NT2/D1 (cell line): Measurements from ENCODE around the gene CSF3R.
A peak's percentile ranks its signal among the peaks of the same experiment; 100 is the strongest.

Source experiments
- DNase-seq: peaks from one replicate; pipeline ENCODE4 v3.0.0-alpha.2; 2011; ENCODE audit warnings: low read depth, low spot score
- H3K27me3 ChIP-seq: 2 replicates; pipeline ENCODE4 v1.6.0; 2011; ENCODE audit warnings: mild to moderate bottlenecking; ENCODE audit not compliant: insufficient read length, insufficient read depth
- H3K36me3 ChIP-seq: 2 replicates; pipeline ENCODE4 v1.6.1; 2011; ENCODE audit warnings: mild to moderate bottlenecking, low read length, mixed read lengths; ENCODE audit not compliant: insufficient read depth, insufficient read length
- H3K4me1 ChIP-seq: 2 replicates; pipeline ENCODE4 v1.5.1; 2011; ENCODE audit not compliant: insufficient read depth, insufficient read length
- H3K4me3 ChIP-seq: 2 replicates; pipeline ENCODE4 v1.5.1; 2011; ENCODE audit warnings: low read depth; ENCODE audit not compliant: insufficient read length
- H3K9ac ChIP-seq: 2 replicates; pipeline ENCODE4 v1.6.0; 2011; ENCODE audit warnings: low read depth; ENCODE audit not compliant: insufficient read length
- H3K9me3 ChIP-seq: 2 replicates; pipeline ENCODE4 v1.5.1; 2011; ENCODE audit warnings: mild to moderate bottlenecking, low read length; ENCODE audit not compliant: insufficient read depth
- SUZ12 ChIP-seq: IDR thresholded peaks from 2 replicates; pipeline ENCODE4 v1.6.1; 2011; ENCODE audit not compliant: insufficient read length, insufficient read depth; ENCODE audit errors: extremely low read depth
- YY1 ChIP-seq: IDR thresholded peaks from 2 replicates; pipeline ENCODE4 v1.6.1; 2011; ENCODE audit not compliant: insufficient read length, insufficient read depth
- ZNF274 ChIP-seq: IDR thresholded peaks from 2 replicates; pipeline ENCODE4 v1.6.1; 2011; ENCODE audit warnings: mild to moderate bottlenecking, low read depth, low read length

Gene CSF3R

DNA sequence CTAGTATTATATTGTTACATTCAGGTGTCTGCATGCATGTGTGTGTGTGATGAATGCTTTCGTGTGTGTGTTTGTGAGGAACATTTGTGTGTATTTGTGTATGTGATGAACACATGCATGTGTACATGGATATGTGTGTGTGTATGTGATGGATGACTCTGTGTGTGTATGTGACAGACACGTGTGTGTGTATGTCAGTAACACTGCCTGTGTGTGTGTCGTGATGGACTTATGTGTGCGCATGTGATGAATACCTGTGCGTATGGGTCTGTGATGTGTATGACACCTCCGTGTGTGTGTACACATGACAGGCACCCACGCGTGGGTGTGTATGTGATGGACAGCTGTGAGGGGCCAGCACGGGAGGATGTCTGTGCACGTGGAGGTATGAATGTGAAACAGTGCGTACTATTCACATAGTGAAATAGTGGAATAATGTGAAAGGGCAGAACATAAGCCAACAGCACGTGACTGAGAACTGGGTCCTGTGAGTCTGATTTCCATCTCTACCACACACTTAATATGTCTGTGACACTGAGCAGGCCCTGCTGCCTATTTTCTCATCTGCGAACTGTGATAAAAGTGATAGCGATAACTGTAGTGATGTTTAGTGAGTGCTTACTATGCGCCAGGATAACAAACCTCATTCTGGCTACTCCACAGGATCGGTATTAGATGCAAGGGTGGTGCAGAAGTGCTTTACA, 41.8 kb upstream of the CSF3R start:
- Histone ChIP-seq H3K9ac (no peak overlapping the region), H3K4me1 (peaks cover 15% of the 10 kb centered on the region), H3K4me3 (no peak overlapping the region), H3K36me3 (no peaks in the 10 kb centered on the region), H3K27me3 (peaks cover 9% of the 10 kb centered on the region), H3K9me3 (no peaks in the 10 kb centered on the region)
- no peak for TF ChIP-seq SUZ12
- TF ChIP-seq YY1, result no peak
- TF ChIP-seq ZNF274, result no peak
- no peak for DNase-seq

DNA sequence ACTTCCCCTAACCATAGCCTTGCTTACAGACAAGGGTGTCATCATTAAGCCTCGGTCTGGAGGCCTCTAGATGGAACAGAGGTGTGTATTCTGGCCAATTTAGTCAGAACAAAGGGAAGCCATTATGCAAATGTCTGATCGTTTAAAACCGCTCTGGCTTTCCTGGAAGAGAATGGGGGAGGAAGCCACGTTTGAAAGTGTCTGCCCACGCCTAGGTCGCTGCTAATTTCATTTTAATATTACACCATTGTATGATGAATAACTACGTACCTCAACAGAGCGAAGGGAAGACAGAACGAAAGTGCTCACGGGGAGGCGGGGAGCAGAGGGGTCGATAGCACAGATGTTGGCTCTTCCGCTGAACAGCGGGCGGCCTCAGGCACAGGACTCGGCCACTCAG, 41.1 kb upstream of the CSF3R start:
- no peaks in the 10 kb centered on the region for H3K9me3 ChIP-seq
- no peak overlapping the region for H3K9ac ChIP-seq
- peak; percentile 73 for DNase-seq
- H3K4me3 ChIP-seq, result no peak overlapping the region
- H3K4me1 ChIP-seq, result peaks cover 13% of the 10 kb centered on the region
- peaks cover 9% of the 10 kb centered on the region for H3K27me3 ChIP-seq
- H3K36me3 ChIP-seq, result no peaks in the 10 kb centered on the region
- no peak for TF ChIP-seq YY1
- no peak for TF ChIP-seq ZNF274
- TF ChIP-seq SUZ12, result no peak

DNA sequence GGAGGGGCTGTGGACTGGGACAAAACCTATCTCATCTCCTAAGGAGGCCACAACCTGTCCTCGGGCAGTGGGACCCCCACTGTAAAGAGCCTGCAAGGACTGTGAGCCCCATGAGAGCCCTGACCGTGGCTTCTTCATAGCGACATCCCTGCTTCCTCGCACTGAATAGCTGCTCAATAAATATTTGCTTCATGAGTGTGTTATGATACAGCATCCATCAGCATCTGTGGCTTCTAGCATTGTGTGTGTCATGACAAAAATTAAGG, 40.5 kb upstream of the CSF3R start:
- Histone ChIP-seq H3K4me1 (peaks cover 13% of the 10 kb centered on the region), H3K9me3 (no peaks in the 10 kb centered on the region), H3K9ac (no peak overlapping the region), H3K4me3 (no peak overlapping the region), H3K36me3 (no peaks in the 10 kb centered on the region), H3K27me3 (peaks cover 9% of the 10 kb centered on the region)
- DNase-seq, result no peak
- TF ChIP-seq YY1, result no peak
- no peak for TF ChIP-seq SUZ12
- no peak for TF ChIP-seq ZNF274

DNA sequence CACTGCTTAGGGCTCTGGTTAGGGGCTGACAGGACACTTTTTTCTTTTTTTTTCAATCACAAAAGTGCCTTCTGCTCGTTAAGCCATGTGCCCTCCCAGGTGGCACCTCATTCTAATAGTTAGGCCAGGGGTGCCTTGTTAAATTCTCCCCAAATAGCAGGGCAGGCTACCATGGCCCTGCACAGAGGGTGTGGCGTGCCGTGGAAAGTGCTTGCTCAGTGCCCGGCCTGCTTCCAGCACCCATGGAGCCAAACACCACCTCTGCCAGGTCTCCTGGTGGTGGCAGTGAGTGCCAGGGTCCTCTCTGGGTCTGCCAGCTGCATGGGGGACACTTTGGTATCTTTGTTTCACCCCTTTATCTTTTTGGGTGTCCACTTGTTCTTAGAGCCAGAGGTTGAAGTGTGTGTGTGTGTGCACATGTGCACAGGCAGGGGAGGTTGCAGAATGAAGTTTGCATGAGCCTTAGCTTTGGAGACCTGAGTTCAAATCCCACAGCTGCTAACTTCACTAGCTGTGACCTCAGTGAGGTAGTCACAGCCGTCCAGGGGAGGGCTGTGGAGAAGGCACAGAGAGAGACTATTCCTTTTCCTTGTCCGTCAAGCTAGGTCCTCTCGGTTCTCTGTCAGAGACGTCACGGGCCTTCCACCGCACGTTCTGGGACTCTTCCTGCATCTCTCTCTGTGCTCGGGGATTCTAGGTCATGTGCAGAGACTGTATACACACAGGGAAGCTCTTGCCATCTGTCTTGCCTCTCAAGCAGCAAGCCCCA, 39.9 kb upstream of the CSF3R start:
- no peak for DNase-seq
- Histone ChIP-seq H3K36me3 (no peaks in the 10 kb centered on the region), H3K9ac (peak overlapping the region; percentile 12), H3K27me3 (peaks cover 9% of the 10 kb centered on the region), H3K4me3 (no peak overlapping the region), H3K9me3 (no peaks in the 10 kb centered on the region), H3K4me1 (peaks cover 12% of the 10 kb centered on the region)
- no peak for TF ChIP-seq ZNF274
- TF ChIP-seq YY1, result no peak
- no peak for TF ChIP-seq SUZ12

DNA sequence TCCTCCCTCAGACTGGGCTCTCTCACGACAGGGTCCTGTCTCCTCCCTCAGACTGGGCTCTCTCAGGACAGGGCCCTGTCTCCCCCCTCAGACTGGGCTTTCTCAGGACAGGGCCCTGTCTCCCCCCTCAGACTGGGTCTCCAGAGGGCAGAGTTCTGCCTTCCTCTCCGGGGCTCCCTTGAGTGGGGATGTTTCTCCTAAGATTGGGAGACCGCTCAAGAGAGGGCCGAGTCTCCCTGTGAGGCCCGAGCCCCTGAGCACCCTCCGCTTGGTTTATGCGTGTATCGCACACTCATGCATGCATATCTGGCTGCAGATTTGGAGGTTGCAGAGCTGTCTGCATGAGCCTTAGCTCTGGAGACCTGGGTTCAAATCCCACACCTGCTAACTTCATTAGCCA, 39.3 kb upstream of the CSF3R start:
- Histone ChIP-seq H3K4me3 (no peak overlapping the region), H3K4me1 (peaks cover 13% of the 10 kb centered on the region), H3K36me3 (no peaks in the 10 kb centered on the region), H3K9me3 (no peaks in the 10 kb centered on the region), H3K9ac (no peak overlapping the region), H3K27me3 (peaks cover 9% of the 10 kb centered on the region)
- no peak for DNase-seq
- TF ChIP-seq YY1 (no peak), ZNF274 (no peak)

DNA sequence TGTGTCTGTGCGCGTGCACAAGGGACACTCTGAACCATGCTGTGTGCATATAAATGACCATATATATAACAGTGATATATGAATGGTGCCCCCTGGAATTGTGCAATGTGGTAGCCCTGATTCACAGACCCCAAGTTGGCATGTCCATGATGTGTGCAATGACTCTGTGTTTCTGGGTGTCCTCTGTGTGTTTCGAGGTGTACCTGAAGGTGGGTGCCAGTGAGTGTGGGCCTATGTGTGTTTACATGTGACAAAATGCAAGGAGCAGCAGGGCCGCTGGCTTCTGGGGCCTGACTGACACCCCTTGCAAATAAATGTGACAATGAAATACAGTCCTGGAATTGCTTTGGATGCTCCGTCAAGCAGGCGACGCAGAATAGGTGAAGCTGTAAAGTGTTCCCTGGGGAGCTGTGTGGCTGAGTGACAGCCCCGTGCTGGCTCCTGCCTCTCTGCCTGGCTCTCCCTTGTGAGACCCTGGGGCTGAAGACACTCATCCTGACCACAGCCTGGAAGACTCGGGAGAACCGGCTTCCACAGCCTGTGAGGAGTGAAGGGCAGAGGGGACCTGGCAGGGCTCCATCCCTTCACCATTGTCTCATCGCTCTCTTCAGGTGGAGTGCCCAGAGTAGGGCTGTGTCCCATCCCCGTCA, 38.2 kb upstream of the CSF3R start:
- Histone ChIP-seq H3K9me3 (no peaks in the 10 kb centered on the region), H3K36me3 (no peaks in the 10 kb centered on the region), H3K4me1 (peaks cover 20% of the 10 kb centered on the region), H3K4me3 (no peak overlapping the region), H3K9ac (peak overlapping the region; percentile 29), H3K27me3 (peaks cover 9% of the 10 kb centered on the region)
- TF ChIP-seq ZNF274 (no peak), SUZ12 (no peak), YY1 (no peak)
- no peak for DNase-seq

DNA sequence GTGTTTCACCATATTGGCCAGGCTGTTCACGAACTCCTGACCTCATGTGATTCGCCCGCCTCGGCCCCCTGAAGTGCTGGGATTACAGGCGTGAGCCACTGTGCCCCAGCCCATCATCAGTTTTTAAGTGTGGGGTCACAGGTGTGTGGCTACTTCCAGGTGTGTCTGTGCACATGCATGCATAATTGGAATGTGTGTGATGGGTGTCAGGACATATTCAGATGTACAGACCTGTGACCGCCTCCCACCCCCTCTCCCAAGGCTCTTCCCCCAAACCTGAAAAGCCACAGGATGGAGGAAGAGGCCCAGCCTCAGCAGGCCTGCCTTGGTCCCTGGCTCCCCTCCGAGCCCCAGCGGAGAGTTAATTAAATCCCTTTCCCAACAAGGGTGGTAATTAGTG, 37.3 kb upstream of the CSF3R start:
- Histone ChIP-seq H3K27me3 (peaks cover 9% of the 10 kb centered on the region), H3K4me3 (no peak overlapping the region), H3K9ac (peak overlapping the region; percentile 29), H3K4me1 (peaks cover 20% of the 10 kb centered on the region), H3K36me3 (no peaks in the 10 kb centered on the region), H3K9me3 (no peaks in the 10 kb centered on the region)
- DNase-seq, result no peak
- TF ChIP-seq YY1 (no peak), ZNF274 (no peak), SUZ12 (no peak)
